GM12864 (cell line): Measurements from ENCODE around the gene CADPS2.
A peak's percentile ranks its signal among the peaks of the same experiment; 100 is the strongest.

Source experiments
- DNase-seq: peaks from one replicate; pipeline ENCODE4 v3.0.0-alpha.2; 2011; ENCODE audit warnings: low read depth
- H3K4me3 ChIP-seq: 2 replicates; pipeline ENCODE4 v1.5.1; 2011; ENCODE audit warnings: mild to moderate bottlenecking, low read depth, low read length, control low read depth
- TF ChIP-seq, protein P1 (sequence below): IDR thresholded peaks from 2 replicates; pipeline ENCODE4 v1.5.1; 2011; ENCODE audit warnings: low read depth, mild to moderate bottlenecking, moderate library complexity, low read length, control low read depth, inconsistent platforms; ENCODE audit errors: missing control alignments

The CADPS2 gene

DNA sequence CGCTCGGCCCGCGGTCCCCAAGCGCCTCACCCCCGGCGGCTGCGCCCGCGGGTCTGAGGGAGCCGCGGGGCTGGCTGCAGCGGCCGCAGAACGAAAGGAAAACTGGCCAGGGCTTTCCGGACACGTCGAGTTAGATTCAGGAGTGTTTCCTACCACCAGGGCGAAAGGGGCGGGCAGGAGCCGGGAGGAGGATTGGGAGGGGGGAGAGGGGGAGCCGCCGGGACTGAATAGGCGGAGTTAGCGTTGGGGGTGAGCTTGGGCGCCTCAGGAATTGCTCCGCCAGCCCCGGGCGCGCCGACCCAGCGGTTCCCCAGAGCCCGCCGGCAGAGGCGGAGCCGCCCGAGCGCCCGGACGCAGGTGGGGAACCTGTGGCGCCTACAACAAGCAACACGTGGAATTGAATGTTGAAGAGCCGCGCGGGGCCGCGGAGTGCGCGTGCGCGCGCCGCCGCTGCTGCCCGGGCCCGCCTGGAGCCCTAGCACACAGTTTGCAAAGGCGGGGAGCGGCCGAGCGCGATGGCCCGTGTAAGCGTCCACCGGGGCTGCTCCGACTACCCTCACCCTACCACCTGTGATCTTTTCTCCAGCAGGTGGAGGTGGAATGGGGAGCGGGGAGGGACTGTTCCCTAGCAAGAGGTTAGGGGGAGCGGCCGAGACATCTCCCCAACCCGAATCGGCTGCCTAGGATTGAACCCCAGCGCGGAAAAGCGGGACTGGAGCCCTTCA, at the start of gene CADPS2:
Gene CADPS2 (minus strand): TSS at position 104 of the 725 bp plus-strand sequence. CDS start 123 bp downstream, outside the sequence.
- peak; percentile 36 for DNase-seq
- TF ChIP-seq, protein P1, sequence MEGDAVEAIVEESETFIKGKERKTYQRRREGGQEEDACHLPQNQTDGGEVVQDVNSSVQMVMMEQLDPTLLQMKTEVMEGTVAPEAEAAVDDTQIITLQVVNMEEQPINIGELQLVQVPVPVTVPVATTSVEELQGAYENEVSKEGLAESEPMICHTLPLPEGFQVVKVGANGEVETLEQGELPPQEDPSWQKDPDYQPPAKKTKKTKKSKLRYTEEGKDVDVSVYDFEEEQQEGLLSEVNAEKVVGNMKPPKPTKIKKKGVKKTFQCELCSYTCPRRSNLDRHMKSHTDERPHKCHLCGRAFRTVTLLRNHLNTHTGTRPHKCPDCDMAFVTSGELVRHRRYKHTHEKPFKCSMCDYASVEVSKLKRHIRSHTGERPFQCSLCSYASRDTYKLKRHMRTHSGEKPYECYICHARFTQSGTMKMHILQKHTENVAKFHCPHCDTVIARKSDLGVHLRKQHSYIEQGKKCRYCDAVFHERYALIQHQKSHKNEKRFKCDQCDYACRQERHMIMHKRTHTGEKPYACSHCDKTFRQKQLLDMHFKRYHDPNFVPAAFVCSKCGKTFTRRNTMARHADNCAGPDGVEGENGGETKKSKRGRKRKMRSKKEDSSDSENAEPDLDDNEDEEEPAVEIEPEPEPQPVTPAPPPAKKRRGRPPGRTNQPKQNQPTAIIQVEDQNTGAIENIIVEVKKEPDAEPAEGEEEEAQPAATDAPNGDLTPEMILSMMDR: no peak
- peak within 1 kb of the TSS; percentile 80 for H3K4me3 ChIP-seq

DNA sequence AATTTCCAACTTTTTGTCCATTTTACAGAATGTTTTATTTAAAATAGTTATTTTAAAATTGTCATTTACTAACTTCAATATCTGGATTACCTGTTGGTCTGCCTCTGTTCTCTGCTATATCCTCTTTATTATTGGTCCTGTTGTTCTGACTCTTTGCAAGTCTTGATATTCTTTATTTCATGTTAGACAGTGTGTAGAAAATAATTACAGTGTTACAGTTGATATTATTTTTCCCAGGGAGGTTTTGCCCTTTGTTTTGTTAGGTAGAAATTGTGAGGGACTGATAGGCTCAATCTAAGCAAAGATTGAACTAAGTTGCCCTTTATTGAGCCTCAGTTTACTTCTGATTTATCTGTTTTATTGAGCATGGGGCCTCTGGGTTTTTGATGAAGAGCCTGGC, 49.4 kb upstream of the CADPS2 start:
- TF ChIP-seq, protein P1: no peak
- no peak overlapping the region for H3K4me3 ChIP-seq
- DNase-seq: no peak

DNA sequence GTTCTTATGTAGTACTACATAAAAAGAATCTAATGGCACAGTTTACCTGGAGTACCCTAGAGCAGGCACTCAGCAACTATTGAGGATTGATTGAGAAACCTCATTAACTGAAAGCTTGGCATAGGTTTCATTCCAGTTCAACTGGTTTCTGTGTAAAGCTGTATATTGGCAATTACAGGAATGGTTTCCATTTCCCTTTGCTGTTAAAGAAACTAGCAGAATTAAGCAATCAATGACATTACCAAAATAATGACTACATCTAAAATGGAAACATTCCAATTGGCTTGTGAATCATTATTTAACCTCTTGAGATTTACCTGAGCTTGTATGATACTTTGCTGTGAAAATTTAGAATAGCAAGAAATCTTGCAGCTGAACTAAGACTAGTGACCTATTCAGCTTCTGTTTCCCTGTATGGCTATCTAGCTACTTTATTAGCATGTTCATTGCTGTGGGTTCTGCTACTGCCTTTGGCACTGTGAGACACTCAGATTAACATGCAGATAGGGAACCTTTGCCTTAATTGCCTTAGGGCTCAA, 33.5 kb upstream of the CADPS2 start:
- no peak for DNase-seq
- no peak overlapping the region for H3K4me3 ChIP-seq
- TF ChIP-seq, protein P1: no peak

DNA sequence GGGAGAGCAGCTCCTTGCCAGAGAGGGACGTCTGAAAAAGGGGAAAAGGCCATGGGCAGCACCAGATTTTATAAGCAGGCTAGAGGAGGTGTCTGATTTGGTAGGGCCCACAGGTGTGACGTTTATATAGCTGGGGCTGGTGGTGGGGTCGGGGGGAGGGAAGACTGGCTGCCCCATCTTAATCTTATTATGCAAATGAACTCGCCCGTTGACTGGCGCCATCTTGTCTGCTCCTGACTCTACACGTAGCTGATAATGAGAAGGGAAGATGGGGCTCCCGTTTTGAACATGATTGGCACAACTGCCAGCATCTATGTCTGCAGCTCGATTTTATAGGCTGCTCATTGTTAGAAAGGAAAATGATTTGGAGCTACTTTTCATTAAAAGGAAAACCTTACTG, 28.6 kb upstream of the CADPS2 start:
- TF ChIP-seq, protein P1: no peak
- DNase-seq: no peak
- H3K4me3 ChIP-seq: no peak overlapping the region

DNA sequence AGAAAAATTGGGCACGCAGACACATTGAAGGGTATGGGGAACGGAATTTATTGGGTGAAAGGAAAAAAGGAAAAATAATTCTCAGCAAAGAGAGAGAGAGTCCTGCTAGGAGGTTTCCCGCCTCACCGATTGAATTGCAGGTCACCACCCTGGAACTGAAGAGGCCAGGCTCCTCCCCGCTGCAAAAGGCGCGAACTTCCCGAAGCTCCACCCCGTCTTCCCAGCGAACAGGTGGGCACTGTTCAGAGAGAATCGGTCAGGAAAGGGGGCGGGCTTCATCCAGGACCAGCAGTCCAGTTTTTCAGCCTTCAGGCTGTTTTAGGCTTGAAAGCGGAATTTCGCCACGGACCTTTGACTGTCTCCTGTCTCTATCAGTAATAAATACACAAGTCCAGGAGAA, 27.3 kb upstream of the CADPS2 start:
- DNase-seq: no peak
- no peak overlapping the region for H3K4me3 ChIP-seq

DNA sequence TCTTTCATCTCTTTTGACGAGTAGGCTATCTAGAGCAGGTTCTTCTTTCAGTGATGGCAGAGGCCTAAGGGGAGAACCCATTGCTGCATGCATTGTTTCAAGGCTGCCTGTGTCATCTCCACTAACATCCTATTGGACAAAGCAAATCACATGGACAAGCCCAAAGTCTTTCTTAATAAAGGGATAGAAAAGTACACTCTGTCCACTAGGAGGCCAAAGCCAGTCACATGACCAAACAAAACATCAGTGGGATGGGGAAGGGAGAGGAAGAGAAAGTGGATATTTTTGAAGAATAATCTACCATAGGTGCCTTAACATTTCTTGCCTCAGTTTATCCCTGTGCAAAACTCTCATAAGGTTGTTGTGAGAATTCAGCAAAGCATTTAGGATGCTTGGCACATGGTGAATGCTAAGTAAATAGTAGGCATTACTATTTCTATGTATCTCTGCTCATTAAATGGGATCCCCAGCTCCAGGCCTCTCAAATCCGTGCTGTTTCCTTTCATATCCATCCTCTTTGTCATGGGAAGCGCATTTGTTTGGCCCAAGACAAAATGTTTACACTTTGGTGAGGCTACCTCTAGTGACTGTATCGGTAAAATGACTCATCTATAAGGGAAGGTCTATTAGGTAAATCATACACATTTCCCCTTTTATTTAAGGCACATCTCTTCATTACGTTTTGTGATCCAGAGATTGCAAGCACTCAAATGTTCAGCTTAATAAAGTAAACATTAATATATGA, 16.7 kb upstream of the CADPS2 start:
- no peak for DNase-seq
- TF ChIP-seq, protein P1: peak; percentile 38
- no peak overlapping the region for H3K4me3 ChIP-seq

More for the DNA sequence above, 27.3 kb upstream of the CADPS2 start:
- TF ChIP-seq, protein P1: no peak
